Activated CD4-positive, alpha-beta T cell treated with anti-CD3 and anti-CD28 coated beads, Interleukin-2, amount 50 U/mL, for 16 hours (primary cell): ENCODE measurements around the gene FTH1.
"Not testable (repeated sequence)": the region's sequence is repeated elsewhere in the genome, so short reads cannot be mapped to it uniquely, and the experiment has no call there.

ENCODE experiments used
- DNase-seq: peaks from one replicate; pipeline ENCODE4 v3.0.0-alpha.2; 2020

The FTH1 gene

DNA sequence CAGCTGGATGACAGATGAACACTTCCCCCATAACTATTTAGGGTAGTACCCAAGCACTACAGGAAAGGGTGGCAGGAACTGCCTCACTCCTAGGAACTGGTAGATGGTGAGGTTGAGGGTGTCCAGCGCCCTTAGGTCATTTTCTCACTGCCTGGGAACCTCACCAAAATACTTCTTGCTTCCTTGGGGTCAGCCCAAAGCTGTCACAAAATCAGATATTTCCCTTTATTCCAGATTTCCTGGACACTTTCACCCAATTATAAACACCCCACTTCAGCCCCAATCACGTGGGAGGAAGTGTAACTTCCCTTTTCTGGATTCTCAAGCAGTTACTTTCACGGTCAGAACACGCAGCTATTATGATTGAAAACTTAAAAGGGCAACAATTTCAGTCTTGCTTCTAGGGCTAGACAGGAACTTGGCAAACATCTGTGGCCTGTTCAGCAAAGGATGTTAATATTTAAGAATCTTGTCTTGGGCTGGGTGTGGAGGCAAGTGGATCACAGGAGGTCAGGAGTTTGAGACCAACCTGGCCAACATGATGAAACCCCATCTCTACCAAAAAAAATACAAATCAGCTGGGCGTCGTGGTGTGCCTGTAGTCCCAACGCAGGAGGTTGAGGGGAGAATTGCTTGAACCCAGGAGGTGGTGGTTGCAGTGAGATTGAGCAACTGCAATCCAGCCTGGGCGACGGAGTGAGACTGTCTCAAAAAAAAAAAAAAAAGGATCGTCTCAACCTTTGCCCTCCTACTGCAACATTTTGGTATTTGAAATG is 4.0 kb downstream of the FTH1 start:
- DNase-seq, result peak; percentile 47

- DNase-seq, result no peak
Observed at GRCh38 chr11:61963016-61963281, 4.5 kb downstream of the FTH1 start.

DNA sequence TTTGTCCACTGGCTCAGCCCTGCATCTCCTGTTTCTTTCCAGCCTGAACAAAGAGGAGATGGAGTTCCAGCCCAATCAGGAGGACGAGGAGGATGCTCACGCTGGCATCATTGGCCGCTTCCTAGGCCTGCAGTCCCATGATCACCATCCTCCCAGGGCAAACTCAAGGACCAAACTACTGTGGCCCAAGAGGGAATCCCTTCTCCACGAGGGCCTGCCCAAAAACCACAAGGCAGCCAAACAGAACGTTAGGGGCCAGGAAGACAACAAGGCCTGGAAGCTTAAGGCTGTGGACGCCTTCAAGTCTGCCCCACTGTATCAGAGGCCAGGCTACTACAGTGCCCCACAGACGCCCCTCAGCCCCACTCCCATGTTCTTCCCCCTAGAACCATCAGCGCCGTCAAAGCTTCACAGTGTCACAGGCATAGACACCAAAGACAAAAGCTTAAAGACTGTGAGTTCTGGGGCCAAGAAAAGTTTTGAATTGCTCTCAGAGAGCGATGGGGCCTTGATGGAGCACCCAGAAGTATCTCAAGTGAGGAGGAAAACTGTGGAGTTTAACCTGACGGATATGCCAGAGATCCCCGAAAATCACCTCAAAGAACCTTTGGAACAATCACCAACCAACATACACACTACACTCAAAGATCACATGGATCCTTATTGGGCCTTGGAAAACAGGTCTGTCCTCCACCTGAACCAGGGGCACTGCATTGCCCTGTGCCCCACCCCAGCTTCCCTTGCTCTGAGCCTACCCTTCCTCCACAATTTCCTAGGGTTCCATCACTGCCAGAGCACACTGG is 5.0 kb downstream of the FTH1 start:
- DNase-seq, result no peak

DNA sequence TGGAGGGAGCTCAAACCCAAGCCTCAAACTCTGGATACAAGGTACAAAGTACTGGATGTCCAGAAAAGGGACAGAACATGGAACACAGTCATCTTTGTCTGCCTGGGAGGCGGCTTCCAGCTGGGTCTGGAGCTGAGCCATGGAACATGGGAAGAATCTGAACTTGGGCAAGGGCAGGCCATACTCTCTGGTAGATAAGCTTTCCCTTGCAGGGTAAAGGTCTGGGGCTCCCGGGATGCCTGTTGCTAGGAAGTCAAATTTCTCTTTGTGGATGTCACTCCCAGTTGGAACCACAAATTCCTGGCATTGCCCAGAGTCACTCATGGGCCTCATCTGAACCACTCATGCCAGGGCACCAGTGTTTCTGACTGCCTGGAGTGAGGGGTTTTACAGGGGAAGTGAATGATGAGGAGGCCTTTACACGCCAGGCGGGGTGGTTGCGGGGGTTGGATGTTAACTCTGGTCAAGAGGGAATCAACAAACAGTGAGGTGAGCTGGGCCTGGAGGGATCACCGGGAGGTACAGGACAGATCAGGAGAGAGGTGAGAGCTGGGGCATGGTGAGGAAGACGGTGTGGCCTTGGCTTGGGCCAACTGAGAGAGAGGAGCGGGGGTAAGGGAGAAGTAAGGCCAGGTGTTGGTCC is 5.7 kb downstream of the FTH1 start:
- DNase-seq, result no peak

DNA sequence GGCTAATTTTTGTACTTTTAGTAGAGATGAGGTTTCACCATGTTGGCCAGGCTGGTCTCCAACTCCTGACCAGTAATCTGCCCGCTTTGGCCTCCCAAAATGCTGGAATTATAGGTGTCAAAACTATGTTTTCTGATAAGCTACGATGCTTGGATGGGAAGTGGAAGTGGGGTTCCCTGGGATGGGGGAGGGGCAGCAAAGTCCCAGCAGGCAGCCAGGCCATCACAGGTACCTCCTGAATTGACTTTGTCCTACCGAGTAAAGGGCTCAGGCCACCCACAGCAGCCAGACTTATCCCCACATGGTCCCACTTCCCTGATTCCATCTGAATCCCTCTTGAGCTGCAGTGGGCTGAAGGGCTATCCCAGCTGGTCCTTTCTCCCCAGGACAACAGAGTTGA is 6.9 kb downstream of the FTH1 start:
- no peak for DNase-seq

GRCh38 chr11:61959678-61960077 is 7.8 kb downstream of the FTH1 start:
- DNase-seq, result no peak

DNA sequence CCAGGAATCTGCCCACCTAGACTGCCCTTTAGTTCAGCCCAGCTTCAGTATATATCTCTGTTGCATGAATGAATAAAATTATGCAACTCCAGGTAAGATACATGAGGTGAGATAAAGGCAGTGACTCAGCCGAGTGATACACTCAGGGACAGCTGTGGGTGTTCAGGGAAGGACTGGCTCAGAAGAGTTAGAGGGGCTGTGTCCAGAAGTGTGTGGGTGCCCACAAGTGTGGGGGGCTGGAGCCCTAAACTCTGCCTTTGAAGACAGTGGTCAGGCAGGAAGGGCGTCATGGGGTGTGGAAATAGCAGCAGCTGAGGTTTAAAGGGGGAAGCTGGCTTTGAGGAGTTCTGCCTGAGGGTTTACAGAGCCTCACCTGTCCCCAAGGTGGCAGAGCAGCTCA is 8.3 kb downstream of the FTH1 start:
- DNase-seq, result no peak

GRCh38 chr11:61958590-61958989 is 8.8 kb downstream of the FTH1 start:
- DNase-seq, result no peak

DNA sequence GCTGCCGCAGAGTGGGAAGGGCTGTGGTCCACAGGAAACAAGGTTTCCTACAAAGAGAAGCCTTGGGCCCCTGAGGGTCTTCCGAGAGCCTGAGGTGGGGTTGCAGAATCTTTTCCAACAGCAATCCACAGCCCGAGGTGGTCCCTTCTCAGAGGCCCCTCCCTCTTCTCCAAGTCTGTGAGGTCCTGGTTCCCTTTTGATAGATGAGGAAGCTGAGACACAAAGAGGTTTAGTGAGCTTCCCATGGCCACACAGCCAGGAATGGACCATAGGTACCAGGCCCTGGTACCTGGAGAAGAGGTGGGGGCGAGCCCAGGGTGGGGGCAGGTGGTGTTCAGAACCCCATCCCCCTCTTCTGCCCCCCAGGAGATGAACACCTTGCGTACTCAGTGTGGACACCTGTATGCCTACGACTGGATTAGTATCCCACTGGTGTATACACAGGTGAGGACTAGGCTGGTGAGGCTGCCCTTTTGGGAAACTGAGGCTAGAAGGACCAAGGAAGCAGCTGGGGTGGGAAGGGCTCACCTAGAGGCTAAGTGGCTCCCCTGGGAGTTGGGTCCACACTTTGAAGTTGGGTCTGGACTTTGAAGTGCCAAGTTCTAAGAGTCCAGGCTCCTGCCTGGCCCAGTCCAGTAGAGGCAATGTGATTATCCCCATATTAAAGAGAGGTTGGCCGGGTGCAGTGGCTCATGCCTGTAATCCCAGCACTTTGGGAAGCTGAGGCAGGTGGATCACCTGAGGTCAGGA is 10.2 kb downstream of the FTH1 start:
- DNase-seq, result no peak

- DNase-seq, result no peak
Observed at GRCh38 chr11:61956191-61957020, 11.0 kb downstream of the FTH1 start.

DNA sequence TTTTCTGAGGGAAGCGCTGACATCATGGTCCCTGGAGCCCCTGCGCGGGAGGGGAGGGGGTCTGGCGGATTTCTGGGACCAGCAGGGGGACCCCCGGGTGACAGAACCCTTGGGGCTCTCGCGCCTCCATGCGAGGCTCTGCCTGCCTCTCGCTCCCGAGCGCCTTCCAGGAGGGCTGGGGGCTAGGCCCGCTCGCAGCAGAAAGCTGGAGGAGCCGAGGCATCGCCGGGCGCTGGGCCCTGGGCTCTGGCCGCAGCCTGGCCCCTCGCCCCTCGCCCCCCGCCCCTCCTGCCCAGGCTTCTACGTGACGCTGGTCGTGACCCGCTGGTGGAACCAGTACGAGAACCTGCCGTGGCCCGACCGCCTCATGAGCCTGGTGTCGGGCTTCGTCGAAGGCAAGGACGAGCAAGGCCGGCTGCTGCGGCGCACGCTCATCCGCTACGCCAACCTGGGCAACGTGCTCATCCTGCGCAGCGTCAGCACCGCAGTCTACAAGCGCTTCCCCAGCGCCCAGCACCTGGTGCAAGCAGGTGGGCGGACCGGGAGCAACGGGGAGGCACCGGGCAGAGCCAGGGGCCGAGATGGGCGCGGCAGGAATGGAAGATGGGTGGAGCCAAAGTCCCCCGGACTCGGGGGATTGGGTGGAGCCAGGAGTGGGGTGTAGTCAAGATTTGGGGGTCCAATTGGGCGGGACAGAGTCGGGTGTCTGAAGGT is 11.9 kb downstream of the FTH1 start:
- DNase-seq, result no peak

DNA sequence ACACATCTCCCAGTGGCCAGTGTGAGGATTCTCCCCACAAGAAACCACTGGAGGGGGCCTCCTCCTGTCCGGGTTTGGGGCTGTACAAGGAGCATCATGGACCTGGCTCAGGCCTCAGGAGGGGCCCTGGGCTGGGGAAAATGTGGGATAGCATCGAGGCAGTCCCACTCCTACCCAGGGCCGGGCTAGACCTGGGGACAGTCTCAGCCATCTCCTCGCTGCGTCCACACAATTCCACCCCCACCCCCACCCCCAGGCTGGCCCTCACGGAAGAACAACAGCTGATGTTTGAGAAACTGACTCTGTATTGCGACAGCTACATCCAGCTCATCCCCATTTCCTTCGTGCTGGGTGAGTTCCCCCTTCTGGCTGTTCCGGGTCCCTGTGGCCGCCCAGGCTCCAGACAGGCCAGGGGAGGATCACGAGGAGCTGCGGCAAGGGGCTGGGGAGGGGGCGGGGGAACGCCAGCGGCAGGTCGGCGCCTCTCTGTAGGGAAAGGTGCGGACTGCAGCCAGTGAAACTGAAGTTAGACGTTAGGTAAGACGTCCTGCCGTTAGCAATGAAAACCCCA is 12.5 kb downstream of the FTH1 start:
- no peak for DNase-seq

DNA sequence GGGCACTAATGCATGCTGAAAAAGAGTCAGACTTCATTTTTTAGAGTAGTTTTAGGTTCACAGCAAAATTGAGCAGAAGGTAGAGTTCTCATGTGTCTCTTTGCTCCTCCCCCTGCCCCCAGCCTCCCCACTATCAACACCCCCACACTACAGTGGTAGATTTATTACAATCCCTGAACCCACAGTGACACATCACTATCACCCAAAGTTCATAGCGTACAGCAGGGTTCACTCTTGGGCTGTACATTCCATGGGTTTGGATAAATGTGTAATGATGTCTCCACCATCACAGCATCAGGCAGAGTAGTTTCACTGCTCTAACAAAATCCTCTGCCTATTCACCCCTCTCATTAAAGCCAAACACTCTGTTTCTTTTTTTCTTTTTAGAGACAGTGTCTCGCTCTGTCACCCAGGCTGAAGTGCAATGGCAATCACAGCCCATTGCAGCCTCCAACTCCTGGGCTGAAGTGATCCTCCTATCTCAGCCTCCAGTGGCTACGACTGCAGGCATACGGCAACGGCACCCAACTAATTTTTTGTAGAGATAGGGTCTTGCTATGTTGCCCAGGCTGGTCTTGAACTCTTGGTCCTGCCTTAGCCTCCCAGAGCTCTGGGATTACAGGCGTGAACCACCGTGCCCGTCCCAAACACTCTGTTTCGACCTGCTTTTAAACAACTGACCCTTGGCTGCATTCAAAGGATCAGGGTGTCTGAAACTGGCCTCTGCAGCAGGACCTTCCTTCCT is 13.2 kb downstream of the FTH1 start:
- no peak for DNase-seq

DNA sequence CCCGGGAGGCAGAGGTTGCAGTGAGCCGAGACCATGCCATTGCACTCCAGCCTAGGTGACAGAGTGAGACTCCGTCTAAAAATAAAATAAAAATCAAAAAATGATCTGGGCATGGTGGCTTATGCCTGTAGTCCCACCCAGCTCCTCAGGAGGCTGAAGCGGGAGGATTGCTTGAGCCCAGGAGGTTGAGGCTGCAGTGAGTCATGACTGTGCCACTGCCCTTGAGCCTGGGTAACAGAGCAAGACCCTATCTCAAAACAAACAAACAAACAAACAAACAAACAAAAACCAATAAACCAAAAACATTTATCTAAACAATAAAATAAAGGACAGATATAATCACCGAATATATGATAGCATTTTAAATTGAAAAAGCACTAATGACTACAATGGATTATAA is 13.8 kb downstream of the FTH1 start:
- DNase-seq, result not testable (repeated sequence)

DNA sequence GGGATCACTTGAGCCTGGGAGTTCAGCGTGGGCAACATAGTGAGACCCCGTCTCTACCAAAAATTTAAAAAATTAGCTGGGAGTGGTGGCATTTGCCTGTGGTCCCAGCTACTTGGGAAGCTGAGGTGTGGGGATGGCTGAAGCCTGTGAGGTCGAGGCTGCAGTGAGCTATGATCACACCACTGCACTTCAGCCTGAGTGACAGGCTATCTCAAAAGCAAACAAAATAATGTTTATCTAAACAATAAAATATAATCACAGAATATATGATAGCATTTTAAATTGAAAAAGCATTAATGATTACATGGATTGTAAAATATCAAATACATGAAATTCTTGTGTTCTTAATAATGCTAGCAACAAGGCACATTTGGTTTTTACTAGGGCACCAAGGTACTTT is 14.6 kb downstream of the FTH1 start:
- DNase-seq, result no peak

GRCh38 chr11:61951484-61952135 is 15.8 kb downstream of the FTH1 start:
- no peak for DNase-seq

DNA sequence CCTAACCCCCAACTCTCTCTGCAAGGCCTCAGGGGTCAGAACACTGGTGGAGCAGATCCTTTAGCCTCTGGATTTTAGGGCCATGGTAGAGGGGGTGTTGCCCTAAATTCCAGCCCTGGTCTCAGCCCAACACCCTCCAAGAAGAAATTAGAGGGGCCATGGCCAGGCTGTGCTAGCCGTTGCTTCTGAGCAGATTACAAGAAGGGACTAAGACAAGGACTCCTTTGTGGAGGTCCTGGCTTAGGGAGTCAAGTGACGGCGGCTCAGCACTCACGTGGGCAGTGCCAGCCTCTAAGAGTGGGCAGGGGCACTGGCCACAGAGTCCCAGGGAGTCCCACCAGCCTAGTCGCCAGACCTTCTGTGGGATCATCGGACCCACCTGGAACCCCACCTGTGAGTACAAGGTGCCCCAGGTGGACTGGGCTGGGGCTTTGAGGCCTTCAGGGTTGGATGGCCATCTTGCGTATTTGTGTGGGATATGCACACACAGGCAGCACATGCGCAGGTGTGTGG is 17.3 kb downstream of the FTH1 start, which contains the start of gene BEST1:
BEST1 (plus strand) TSS at position 317 of the 513 bp plus-strand sequence. CDS start 1,456 bp downstream, outside the sequence.
- no peak for DNase-seq

DNA sequence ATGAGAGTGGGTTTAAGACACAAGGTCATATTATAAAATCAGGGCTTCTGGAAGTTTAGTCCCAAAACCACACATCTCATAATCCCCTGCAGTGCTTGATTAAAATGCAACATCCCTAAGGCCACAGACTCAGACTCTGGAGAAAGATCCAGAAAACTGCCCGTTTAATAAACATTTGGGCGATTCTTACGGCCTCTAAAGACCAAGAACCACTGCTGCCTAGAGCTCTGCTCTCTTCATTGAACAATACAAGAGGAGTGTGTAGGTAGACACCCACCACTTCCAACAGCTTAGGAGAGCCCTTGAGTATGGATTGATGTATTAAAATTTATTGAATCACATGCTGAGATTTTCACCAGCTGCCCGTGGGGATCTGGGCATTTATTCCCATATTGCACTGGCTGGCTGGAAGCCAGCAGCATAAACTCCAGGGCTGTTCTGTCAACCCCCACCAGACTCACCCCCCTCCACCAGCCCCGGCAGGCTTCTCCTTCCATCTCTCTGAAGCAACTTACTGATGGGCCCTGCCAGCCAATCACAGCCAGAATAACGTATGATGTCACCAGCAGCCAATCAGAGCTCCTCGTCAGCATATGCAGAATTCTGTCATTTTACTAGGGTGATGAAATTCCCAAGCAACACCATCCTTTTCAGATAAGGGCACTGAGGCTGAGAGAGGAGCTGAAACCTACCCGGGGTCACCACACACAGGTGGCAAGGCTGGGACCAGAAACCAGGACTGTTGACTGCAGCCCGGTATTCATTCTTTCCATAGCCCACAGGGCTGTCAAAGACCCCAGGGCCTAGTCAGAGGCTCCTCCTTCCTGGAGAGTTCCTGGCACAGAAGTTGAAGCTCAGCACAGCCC is 18.0 kb downstream of the FTH1 start:
- DNase-seq, result peak; percentile 44

DNA sequence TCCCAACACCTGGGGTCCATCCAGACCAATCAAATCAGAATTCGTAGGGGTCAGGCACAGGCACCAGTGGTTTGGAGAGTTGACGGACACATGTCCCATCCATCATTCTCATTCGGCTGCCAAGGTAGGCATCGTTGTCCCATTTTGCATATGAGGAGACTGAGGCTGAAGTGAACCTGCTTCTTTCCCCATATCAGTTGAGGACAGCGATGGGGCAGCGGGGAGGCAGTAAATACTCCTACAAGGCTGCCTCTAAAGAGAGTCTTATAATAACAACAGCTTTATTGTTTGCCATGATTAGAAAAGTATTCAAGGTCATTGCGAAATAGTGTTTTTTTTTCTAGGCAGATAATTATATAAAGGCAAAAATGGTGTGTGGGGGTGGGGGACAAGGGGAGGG is 18.9 kb downstream of the FTH1 start:
- DNase-seq, result no peak
